Stimulated activated CD8-positive, alpha-beta memory T cell treated with anti-CD3 and anti-CD28 coated beads, Interleukin-7, amount 100 ng/mL, for 4 hours (primary cell): ENCODE data around the gene ITCH.
"Not testable (repeated sequence)": the region's sequence is repeated elsewhere in the genome, so short reads cannot be mapped to it uniquely, and the experiment has no call there.

Experiments
- DNase-seq, 2 donors: peaks; one replicate each; pipeline ENCODE4 v3.0.0-alpha.2; 2020; ENCODE audit warnings: low read depth in 2 of 2

Gene ITCH

DNA sequence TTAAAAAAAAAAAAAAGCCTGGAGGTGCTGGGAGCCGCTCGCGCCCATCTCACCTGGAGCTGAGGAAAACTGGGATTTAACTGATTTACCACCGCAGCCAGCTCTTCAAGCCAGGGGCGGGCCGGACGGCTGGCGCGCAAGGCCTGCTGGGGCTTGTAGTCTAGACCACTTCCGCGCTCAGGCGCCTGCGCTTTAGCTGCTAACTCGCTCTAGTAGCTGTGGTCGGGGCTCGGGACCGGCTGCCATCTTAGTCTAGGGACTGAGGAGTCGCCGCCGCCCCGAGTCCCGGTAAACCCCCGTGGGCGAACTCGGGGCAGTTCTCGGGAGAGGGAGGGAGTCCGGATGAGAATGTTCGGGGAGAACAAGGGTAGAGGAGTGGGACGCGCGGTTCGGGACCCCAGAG is at the start of gene ITCH:
ITCH (plus strand) TSS at position 212 of the 403 bp plus-strand sequence. CDS start 30,539 bp downstream, outside the sequence.
- peak; percentile 88 to 89 for DNase-seq

DNA sequence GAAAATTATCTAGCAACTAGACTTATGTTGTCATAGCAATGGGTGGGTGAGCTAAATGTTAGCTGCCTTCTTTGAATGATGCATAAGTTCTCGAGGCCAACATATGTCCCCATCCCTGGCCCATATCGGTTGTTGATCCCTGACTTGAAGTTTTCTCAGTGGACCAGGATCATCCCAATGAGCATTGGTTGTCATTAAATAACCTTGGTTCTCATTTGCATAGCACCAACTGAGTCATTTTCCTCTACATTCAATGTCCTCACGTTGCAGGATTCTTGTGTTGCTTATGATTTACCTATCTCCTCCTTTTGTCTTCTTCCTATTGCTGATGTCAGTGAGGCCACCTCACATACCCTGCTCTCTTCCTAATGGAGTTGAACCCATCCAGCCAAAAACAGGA is 47.8 kb upstream of the ITCH start:
- no peak for DNase-seq

GRCh38 chr20:34316196-34316814 is 46.8 kb upstream of the ITCH start:
- DNase-seq = no peak

DNA sequence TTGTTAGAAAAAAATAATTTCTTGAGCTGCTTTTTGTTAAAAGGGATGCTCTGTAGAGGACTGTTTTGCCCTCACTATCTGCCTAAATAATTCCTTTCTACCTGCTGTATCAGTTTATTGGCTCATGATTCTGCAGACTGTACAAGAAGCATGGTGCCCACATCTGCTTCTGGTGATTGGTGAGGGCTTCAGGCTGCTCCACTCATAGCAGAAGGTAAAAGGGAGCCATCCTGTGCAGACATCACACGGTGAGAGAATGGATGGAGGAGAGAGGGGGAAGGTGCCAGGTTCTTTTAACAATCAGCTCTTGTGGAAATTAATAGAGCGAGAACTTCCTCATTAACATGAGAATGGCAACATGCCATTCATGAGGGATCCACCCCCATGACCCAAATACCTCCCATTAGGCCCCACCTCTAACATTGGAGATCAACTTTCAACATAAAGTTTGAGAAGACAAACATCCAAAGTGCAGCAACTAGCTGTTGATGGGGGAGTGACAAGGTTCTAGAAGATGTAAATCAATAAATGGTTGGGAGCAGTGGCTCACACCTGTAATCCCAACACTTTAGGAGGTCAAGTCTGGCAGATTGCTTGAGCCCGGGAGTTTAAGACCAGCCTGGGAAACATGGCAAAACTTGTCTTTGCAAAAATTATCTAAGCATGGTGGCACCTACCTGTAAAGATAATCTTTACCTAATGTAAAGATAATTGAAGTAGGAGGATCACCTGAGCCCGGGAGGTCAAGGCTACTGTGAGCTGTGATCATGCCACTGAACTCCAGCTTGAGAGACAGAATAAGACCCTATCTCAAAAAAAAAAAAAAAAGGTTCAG is 44.2 kb upstream of the ITCH start:
- no peak for DNase-seq

DNA sequence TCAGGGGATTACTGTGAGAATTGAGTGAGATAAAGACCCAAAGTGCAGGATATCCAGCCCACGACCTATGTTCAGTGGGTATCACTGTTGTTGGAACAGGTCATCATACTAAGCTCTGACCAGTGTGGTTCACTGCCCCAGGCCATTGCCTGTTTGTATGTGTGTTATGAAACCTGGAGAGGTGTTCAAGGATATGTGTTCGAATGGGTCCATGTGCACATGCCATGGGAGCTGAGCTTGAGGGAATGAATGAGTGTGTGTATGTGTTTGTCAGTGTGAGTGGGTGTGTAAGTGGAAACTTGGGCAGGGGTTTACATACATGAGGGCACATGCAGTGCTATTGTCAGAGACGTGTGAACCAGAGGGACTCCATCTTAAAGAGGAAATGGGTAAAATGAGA is 42.2 kb upstream of the ITCH start:
- no peak for DNase-seq

DNA sequence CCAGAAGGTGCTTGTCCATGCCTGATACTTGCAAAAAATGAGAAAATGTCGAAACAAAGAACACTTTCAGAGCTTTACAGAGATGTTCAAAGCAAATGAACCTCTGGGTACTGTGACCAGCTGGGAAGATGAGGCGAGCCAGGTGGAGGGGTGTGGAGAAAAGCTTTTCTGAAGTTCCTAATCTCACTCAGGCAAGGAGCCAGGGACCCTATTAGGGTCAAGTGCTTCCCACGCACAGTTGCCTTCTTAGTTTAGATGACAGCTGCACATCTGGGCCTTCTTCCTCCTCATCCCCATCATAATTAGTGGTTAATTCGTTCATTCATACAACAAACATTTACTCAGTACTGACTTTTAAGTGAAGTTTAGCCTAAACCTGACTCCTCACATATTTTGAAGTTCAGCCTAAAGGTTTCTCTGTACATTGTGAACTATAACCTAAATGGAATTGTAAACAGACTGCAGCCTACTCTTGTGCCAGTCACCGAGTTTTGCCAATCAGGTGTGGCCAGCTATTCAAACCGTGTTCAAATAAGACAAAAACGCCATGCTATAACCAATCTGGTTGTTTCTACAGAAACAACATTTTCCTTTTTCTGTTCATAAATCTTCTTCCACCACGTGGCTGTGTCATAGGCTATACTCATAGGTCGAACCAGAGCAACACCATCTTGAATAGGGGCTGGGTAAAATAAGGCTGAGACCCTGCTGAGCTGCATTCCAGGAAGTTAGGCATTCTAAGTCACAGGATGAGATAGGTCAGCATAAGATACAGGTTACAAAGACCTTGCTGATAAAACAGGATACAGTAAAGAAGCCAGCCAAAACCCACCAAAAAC is 40.6 kb upstream of the ITCH start:
- DNase-seq = no peak

DNA sequence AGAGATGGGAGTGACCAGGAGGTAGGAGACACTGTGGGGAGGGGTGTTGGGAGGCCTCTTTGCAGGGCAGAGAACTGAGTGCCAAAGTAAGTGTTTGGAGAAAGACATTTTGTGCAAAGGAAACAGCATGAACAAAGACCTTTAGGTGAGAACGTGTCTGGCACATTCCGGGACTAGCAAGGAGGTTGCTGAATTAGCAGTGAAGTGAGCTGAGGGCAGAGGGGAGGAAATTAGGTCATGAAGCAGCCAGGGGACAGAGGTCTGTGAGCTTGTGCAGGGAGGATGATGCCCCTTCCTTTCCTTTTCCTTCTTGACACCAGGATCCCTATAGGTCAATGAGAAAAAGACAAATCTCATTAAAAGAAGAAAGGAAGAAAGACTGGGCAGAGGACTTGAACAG is 38.5 kb upstream of the ITCH start:
- no peak for DNase-seq

DNA sequence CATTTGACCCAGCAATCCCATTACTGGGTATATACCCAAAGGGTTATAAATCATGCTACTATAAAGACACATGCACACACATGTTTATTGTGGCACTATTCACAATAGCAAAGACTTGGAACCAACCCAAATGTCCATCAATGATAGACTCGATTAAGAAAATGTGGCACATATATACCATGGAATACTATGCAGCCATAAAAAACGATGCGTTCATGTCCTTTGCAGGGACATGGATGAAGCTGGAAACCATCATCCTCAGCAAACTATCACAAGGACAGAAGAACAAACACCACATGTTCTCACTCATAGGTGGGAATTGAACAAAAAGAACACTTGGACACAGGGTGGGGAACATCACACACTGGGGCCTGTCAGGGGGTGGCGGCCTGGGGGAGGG is 34.9 kb upstream of the ITCH start:
- not testable (repeated sequence) for DNase-seq

DNA sequence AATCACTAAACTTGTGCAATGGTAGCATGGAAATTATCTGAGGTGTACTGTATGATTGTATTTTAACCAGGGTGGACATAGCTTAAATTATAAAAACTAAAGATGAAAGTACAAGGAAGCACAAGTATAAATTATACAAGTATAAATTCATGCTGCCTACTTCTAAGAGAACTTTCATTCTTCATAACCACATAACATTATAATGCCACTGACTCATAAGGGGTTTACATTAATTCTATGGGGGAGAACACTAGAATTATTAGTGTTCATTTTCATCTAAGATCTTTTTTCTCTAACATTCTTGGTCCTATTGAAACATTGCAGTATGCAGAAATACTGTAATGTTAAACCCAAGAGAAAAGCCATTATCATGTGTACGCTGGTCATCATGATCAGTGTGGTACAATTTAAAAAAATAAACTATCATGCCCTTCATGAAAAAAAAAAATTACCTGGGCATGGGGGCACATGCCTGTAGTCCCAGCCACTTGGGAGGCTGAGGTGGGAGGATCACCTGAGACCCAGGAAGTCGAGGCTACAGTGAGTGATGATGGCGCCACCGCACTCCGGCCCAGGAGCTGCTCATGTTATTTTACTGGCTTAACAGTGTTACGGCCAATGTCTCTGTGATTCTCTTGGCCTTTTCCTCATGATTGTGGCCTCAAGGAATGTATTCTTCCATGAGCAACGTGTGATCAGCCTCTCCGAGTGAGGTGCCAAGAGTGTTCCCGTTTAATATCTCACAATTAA is 34.0 kb upstream of the ITCH start:
- DNase-seq = no peak

DNA sequence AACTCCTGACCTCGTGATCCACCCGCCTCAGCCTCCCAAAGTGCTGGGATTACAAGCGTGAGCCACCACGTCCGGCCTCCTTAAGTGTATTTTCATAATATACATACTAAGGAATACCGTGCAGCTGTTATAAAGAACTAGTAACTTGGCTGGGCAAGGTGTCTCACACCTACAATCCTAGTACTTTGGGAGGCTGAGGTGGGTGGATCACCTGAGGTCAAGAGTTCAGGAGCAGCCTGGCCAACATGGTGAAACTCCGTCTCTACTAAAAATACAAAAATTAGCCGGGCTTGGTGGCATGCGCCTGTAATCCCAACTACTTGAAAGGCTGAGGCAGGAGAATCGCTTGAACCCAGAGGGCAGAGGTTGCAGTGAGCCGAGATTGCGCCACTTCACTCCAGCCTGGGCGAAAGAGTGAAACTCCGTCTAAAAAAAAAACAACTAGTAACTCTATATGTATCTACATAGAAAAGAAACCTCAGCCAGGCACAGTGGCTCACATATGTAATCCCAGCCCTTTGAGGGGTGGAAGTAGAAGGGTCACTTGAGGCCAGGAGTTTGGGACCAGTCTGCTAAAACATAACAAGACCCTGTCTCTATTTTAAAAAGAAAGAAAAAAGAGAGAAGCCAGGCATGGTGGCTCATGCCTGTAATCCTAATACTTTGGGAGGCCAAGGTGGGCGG is 32.1 kb upstream of the ITCH start:
- not testable (repeated sequence) for DNase-seq

DNA sequence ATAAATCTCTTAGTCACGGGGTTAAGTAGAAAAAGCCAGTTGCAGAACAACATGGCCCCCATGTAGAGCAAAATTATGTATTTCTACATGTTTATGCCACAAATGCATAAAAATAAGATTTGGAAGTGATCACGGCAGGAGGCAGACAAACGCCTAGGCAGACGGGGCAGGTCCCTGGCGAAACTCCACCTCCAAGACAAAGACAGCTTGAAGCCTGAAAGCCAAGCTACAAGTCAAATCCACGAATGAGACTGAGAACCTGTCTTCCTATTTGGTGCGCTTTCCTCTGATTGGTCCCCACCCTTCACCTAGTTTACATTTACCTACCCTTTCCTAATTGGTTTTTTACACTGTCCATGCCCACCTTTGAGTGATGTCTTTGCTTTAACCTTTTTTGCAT is 31.2 kb upstream of the ITCH start:
- DNase-seq = no peak

GRCh38 chr20:34332262-34332920 is 30.7 kb upstream of the ITCH start:
- no peak for DNase-seq

GRCh38 chr20:34333786-34334185 is 29.3 kb upstream of the ITCH start:
- DNase-seq = no peak

- no peak for DNase-seq
Observed at GRCh38 chr20:34334654-34335407, 28.2 kb upstream of the ITCH start.

- no peak for DNase-seq
Observed at GRCh38 chr20:34337544-34337943, 25.5 kb upstream of the ITCH start.

DNA sequence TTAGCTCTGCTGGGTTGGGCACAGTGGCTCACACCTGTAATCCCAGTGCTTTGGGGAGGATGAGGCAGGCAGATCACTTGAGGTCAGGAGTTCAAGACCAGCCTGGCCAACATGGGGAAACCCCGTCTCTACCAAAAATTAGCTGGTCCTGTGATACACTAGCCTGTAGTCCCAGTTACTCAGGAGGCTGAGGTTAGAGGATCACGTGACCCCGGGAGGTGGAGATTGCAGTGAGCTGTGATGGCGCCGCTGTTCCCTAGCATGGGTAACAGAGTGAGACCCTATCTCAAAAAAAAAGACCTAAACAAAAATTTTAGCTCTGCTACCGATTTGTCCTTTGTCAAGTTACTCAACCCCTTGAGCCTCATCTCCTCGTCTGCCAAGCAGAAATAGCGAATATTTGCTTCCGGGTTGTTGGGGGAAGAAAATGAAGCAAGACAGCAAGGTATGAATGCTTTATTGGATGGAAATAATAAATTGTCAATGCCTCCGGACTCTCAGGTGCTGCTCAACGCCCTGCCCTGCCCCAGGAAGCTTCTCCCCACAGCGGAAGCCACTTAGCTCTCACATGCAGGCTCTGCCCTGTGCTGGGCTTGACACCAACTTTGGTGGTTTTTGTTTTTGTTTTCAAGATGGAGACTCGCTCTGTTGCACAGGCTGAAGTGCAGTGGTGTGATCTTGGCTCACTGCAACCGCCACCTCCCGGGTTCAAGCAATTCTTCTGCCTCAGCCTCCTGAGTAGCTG is 24.9 kb upstream of the ITCH start:
- DNase-seq = peak in 1 of 2 donors; percentile 10

DNA sequence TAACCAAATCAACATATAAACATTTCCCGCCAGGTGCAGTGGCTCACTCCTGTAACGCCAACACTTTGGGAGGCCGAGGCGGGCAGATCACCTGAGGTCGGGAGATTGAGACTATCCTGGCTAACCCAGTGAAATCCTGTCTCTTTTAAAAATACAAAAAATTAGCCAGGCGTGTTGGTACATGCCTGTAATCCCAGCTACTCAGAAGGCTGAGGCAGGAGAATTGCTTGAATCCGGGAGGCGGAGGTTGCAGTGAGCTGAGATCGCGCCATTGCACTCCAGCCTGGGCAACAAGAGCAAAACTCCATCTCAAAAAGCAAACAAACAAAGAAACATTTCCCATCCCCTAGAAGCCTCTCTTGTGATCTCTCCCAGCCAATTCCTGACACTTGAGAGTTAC is 22.3 kb upstream of the ITCH start:
- DNase-seq = not testable (repeated sequence)

DNA sequence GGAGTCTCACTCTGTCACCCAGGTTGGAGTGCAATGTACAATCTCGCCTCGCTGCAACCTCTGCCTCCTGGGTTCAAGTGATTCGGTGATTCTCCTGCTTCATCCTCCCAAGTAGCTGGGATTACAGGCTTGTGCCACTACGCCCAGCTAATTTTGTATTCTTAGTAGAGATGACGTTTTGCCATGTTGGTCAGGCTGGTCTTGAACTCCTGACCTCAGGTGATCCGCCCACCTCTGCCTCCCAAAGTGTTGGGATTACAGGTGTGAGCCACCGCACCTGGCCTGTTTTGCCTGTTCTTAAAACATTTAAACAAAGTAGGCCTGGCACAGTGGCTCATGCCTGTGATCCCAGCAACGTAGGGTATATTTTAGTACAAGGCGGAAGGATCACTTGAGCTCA is 21.9 kb upstream of the ITCH start:
- not testable (repeated sequence) for DNase-seq
